Thyroid gland (tissue), 4 donors: Measurements from ENCODE around the gene MOB3A.

ENCODE experiments used
- CTCF ChIP-seq, 6 experiments: fragments of 200-600 bp in 3 of 6; fragments of 450-650 bp in 3 of 6; sonication (generic) in 3 of 6; IDR thresholded peaks; one replicate each; pipeline ENCODE4 v1.5.1; 2016 to 2019; ENCODE audit warnings: antibody characterized with exemption in 6 of 6, mild to moderate bottlenecking in 2 of 6, inconsistent platforms in 1 of 6, moderate library complexity in 1 of 6
- POLR2A ChIP-seq, 2 donors: fragments of 450-650 bp; IDR thresholded peaks; one replicate each; pipeline ENCODE4 v1.6.1; 2017; ENCODE audit warnings: antibody characterized with exemption in 2 of 2, mild to moderate bottlenecking in 2 of 2, moderate library complexity in 1 of 2

GRCh38 chr19:2022289-2022688 is 73.8 kb downstream of the MOB3A start:
- TF ChIP-seq CTCF (IDR thresholded peaks at IDR 0.05) (no peak), POLR2A (IDR thresholded peaks at IDR 0.05) (no peak)
